Kidney (tissue), 14 donors: ENCODE measurements around the gene CREG2. TPM values are rescaled to one million over a fixed set of nuclear protein-coding genes. Genes with fewer than 3 reads are reported as not detected.

ENCODE experiments used
- DNase-seq, 5 donors: peaks; one replicate each; pipeline ENCODE4 v3.0.0-alpha.2; 2013 to 2020
- FAIRE-seq: peaks from 2 replicates; lab custom pipeline; 2012; peaks lifted over from hg19 to GRCh38; lab: Jason Lieb, UNC
- H3K27ac ChIP-seq, 2 donors: one replicate each; pipeline ENCODE4 v1.7.0; 2013; ENCODE audit warnings: low read depth in 2 of 2, low read length in 2 of 2, inconsistent platforms in 1 of 2
- H3K27me3 ChIP-seq: one replicate; pipeline ENCODE4 v1.7.1; 2013; ENCODE audit warnings: low read length, inconsistent platforms; ENCODE audit not compliant: control insufficient read depth, insufficient read depth
- H3K36me3 ChIP-seq, 3 donors: one replicate each; pipeline versions ENCODE4 v1.7.0 to v1.7.1; 2013; ENCODE audit warnings: low read length in 3 of 3, control low read depth in 1 of 3, inconsistent platforms in 1 of 3; ENCODE audit not compliant: insufficient read depth in 3 of 3, control insufficient read depth in 2 of 3
- H3K4me1 ChIP-seq, 3 donors: one replicate each; pipeline versions ENCODE4 v1.7.0 to v1.7.1; 2013; ENCODE audit warnings: low read length in 3 of 3, inconsistent platforms in 1 of 3, low read depth in 1 of 3; ENCODE audit not compliant: control insufficient read depth in 2 of 3, insufficient read depth in 2 of 3
- H3K4me3 ChIP-seq, 3 donors: one replicate each; pipeline versions ENCODE4 v1.7.0 to v1.8.1; 2013; ENCODE audit warnings: low read length in 3 of 3, control low read depth in 1 of 3, inconsistent platforms in 1 of 3
- H3K9ac ChIP-seq, 3 donors: one replicate each; pipeline versions ENCODE4 v1.7.0 to v1.7.1; 2013; ENCODE audit warnings: low read length in 3 of 3, control low read depth in 1 of 3, inconsistent platforms in 1 of 3
- H3K9me3 ChIP-seq, 3 donors: one replicate each; pipeline versions ENCODE4 v1.7.0 to v1.7.1; 2013; ENCODE audit warnings: low read length in 3 of 3, control low read depth in 1 of 3, inconsistent platforms in 1 of 3; ENCODE audit not compliant: control insufficient read depth in 2 of 3, insufficient read depth in 1 of 3
- CTCF ChIP-seq: IDR thresholded peaks from 3 replicates; pipeline ENCODE4 v1.5.1; 2012; ENCODE audit warnings: mild to moderate bottlenecking, moderate library complexity, borderline replicate concordance; ENCODE audit not compliant: insufficient read depth; ENCODE audit errors: extremely low read depth
- intact Hi-C: fragments of 100-400 bp; cut with DNase I; formaldehyde crosslinking; loops from one replicate; pipeline ENCODE4 v1.11.1; 2022
- polyA plus RNA-seq: library from polyadenylated mRNA; stranded (reverse); fragments of 350-450 nt; fragmentation: Illumina TruSeq; extraction: RNeasy Lipid Tissue Mini Kit (QIAGEN cat#74804); gene quantifications from one replicate; pipeline ENCODE4 v1.2.3, GENCODE V29; 2014; ENCODE audit warnings: low read depth, low replicate concordance; ENCODE audit not compliant: insufficient read depth
- total RNA-seq: library from RNA; stranded (reverse); fragmentation: NEBNext Ultra II Directional; extraction: Animal tissue kit (Norgen Biotek cat#: 25700); gene quantifications from one replicate; pipeline ENCODE4 v1.2.1, GENCODE V29; 2021
- donor health status: control.
- donor health status: control.
- donor health status: control.
- donor health status: control.
- donor health status: control.
- donor health status: DM: yes; HTN: yes; CAD: no.
- donor health status: Normal renal cell carcinoma (clear cell type).

The CREG2 gene
- total and polyA plus RNA-seq, 2 donors from 2014 or later: 0.69 TPM; not detected in 1

GRCh38 chr2:101432411-101433181 lies 45.3 kb upstream of the CREG2 start:
- no peak for TF ChIP-seq CTCF
- intact Hi-C loops: no loop called here
- no peaks in the 10 kb centered on the region for H3K9me3 ChIP-seq
- DNase-seq: no peak
- H3K27me3 ChIP-seq: no peaks in the 10 kb centered on the region
- no peak overlapping the region for H3K4me3 ChIP-seq
- H3K4me1 ChIP-seq: no peaks in the 10 kb centered on the region
- H3K9ac ChIP-seq: no peak overlapping the region
- FAIRE-seq: no peak
- no peaks in the 10 kb centered on the region for H3K36me3 ChIP-seq
- H3K27ac ChIP-seq: no peak overlapping the region

GRCh38 chr2:101431486-101431885 lies 44.2 kb upstream of the CREG2 start:
- no peak overlapping the region for H3K9ac ChIP-seq
- no peaks in the 10 kb centered on the region for H3K9me3 ChIP-seq
- FAIRE-seq (no peak), DNase-seq (no peak)
- H3K27ac ChIP-seq: no peak overlapping the region
- no peaks in the 10 kb centered on the region for H3K27me3 ChIP-seq
- intact Hi-C loops: no loop called here
- H3K36me3 ChIP-seq: no peaks in the 10 kb centered on the region
- no peak overlapping the region for H3K4me3 ChIP-seq
- no peaks in the 10 kb centered on the region for H3K4me1 ChIP-seq
- no peak for TF ChIP-seq CTCF

- DNase-seq: no peak
- no peak overlapping the region for H3K9ac ChIP-seq
- no peak for TF ChIP-seq CTCF
- H3K27ac ChIP-seq: no peak overlapping the region
- intact Hi-C loops: no loop called here
- no peaks in the 10 kb centered on the region for H3K9me3 ChIP-seq
- H3K36me3 ChIP-seq: no peaks in the 10 kb centered on the region
- H3K4me3 ChIP-seq: no peak overlapping the region
- H3K4me1 ChIP-seq: no peaks in the 10 kb centered on the region
- no peaks in the 10 kb centered on the region for H3K27me3 ChIP-seq
- no peak for FAIRE-seq
Measured at GRCh38 chr2:101430156-101430555, 42.9 kb upstream of the CREG2 start.
